Raji (cell line): Measurements from ENCODE around the gene PAX2.

Experiments
- POLR2A ChIP-seq: IDR thresholded peaks from 2 replicates; pipeline ENCODE4 v1.6.1; 2011; ENCODE audit warnings: low read depth, low read length, control low read depth; ENCODE audit not compliant: insufficient read depth

The PAX2 gene

GRCh38 chr10:100751211-100751933, 6.0 kb downstream of the PAX2 start:
- TF ChIP-seq POLR2A: no peak

GRCh38 chr10:100755821-100756220, 10.4 kb downstream of the PAX2 start:
- no peak for TF ChIP-seq POLR2A

- no peak for TF ChIP-seq POLR2A
Observed at GRCh38 chr10:100759331-100759730, 13.9 kb downstream of the PAX2 start.

GRCh38 chr10:100760726-100761125, 15.3 kb downstream of the PAX2 start:
- TF ChIP-seq POLR2A: no peak

GRCh38 chr10:100761191-100761590, 15.8 kb downstream of the PAX2 start:
- no peak for TF ChIP-seq POLR2A

GRCh38 chr10:100763043-100763747, 17.8 kb downstream of the PAX2 start:
- TF ChIP-seq POLR2A: no peak

GRCh38 chr10:100766693-100767421, 21.5 kb downstream of the PAX2 start:
- TF ChIP-seq POLR2A: no peak

GRCh38 chr10:100767422-100767775, 22.0 kb downstream of the PAX2 start:
- no peak for TF ChIP-seq POLR2A

GRCh38 chr10:100769481-100769880, 24.1 kb downstream of the PAX2 start:
- no peak for TF ChIP-seq POLR2A

GRCh38 chr10:100773646-100774045, 28.3 kb downstream of the PAX2 start:
- no peak for TF ChIP-seq POLR2A

GRCh38 chr10:100774223-100774622, 28.8 kb downstream of the PAX2 start:
- TF ChIP-seq POLR2A: no peak

GRCh38 chr10:100774876-100775275, 29.5 kb downstream of the PAX2 start:
- TF ChIP-seq POLR2A: no peak

GRCh38 chr10:100775386-100775785, 30.0 kb downstream of the PAX2 start:
- no peak for TF ChIP-seq POLR2A

GRCh38 chr10:100775871-100776270, 30.5 kb downstream of the PAX2 start:
- no peak for TF ChIP-seq POLR2A

- no peak for TF ChIP-seq POLR2A
Observed at GRCh38 chr10:100776671-100777070, 31.3 kb downstream of the PAX2 start.

- TF ChIP-seq POLR2A: no peak
Observed at GRCh38 chr10:100779329-100779728, 33.9 kb downstream of the PAX2 start.
